D721Med (cell line): ENCODE data around the gene MMEL1.
"Not testable (repeated sequence)": the region's sequence is repeated elsewhere in the genome, so short reads cannot be mapped to it uniquely, and the experiment has no call there.

Source experiments
- DNase-seq: peaks from one replicate; pipeline ENCODE4 v3.0.0; 2011; ENCODE audit warnings: low spot score; ENCODE audit not compliant: insufficient read length
- FAIRE-seq: peaks from 2 replicates; lab custom pipeline; 2011; peaks lifted over from hg19 to GRCh38; lab: Jason Lieb, UNC
- TF ChIP-seq, protein P1 (sequence below): IDR thresholded peaks from 2 replicates; pipeline ENCODE4 v1.5.1; 2012; ENCODE audit warnings: mild to moderate bottlenecking, control low read depth; ENCODE audit not compliant: insufficient read depth; ENCODE audit errors: missing control alignments

The MMEL1 gene, protein sequence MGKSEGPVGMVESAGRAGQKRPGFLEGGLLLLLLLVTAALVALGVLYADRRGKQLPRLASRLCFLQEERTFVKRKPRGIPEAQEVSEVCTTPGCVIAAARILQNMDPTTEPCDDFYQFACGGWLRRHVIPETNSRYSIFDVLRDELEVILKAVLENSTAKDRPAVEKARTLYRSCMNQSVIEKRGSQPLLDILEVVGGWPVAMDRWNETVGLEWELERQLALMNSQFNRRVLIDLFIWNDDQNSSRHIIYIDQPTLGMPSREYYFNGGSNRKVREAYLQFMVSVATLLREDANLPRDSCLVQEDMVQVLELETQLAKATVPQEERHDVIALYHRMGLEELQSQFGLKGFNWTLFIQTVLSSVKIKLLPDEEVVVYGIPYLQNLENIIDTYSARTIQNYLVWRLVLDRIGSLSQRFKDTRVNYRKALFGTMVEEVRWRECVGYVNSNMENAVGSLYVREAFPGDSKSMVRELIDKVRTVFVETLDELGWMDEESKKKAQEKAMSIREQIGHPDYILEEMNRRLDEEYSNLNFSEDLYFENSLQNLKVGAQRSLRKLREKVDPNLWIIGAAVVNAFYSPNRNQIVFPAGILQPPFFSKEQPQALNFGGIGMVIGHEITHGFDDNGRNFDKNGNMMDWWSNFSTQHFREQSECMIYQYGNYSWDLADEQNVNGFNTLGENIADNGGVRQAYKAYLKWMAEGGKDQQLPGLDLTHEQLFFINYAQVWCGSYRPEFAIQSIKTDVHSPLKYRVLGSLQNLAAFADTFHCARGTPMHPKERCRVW

DNA sequence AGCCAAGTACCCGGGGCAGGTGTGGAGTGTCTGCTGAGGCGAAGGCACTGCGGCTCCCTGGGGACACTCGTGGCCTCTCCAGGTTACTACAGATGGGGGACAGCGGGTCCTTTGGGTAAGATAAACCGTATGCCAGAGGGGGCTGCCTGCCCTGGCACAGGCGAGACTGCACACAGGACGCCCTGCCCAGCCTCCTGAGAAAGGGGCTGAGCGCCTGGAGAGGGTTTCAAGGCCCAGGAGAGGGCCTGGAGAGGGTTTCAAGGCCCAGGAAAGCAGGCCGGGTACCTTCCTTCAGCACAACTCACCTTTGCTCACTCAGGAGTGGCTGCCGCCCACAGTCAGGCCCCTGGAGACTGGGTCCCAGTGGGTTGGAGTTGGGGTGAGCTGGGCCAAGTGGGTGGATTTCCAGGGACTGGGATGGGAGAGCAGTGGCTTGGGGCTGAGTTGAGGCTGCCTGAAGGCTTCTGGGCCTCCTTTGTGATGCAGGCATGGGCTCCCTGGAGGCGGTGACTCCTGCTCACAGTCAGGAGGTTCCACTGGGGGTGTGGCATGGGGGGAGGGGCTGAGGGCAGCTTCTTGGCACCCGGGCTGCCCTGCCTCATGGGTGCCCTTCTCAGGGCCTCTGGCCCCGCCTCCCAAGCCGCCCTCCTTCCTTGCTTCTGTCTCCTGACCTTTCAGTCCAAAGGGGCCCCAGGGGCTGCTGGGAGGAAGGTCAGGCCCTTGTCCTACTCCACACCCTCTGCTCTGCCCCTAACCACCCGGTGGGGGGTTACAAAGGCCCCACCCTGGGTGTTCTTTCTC lies at the start of gene MMEL1:
Gene MMEL1 (minus strand): TSS at position 456 of the 801 bp plus-strand sequence. CDS start 3,532 bp downstream, outside the sequence.
- no peak for DNase-seq
- TF ChIP-seq, protein P1, sequence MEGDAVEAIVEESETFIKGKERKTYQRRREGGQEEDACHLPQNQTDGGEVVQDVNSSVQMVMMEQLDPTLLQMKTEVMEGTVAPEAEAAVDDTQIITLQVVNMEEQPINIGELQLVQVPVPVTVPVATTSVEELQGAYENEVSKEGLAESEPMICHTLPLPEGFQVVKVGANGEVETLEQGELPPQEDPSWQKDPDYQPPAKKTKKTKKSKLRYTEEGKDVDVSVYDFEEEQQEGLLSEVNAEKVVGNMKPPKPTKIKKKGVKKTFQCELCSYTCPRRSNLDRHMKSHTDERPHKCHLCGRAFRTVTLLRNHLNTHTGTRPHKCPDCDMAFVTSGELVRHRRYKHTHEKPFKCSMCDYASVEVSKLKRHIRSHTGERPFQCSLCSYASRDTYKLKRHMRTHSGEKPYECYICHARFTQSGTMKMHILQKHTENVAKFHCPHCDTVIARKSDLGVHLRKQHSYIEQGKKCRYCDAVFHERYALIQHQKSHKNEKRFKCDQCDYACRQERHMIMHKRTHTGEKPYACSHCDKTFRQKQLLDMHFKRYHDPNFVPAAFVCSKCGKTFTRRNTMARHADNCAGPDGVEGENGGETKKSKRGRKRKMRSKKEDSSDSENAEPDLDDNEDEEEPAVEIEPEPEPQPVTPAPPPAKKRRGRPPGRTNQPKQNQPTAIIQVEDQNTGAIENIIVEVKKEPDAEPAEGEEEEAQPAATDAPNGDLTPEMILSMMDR = no peak
- no peak for FAIRE-seq

DNA sequence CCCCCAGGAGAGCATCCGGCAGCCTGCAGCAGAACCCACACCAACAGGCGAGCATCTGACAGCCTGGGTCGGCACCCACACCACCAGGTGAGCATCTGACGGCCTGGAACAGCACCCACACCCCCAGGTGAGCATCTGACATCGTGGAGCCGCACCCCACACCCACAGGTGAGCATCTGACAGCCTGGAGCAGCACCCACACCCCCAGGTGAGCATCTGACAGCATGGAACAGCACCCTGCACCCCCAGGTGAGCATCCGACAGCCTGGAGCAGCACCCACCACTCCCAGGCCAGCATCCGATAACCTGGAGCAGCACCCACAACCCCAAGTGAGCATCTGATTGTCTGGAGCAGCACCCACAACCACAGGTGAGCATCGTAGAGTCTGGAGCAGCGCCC lies 43.9 kb upstream of the MMEL1 start:
- DNase-seq, FAIRE-seq: not testable (repeated sequence)

DNA sequence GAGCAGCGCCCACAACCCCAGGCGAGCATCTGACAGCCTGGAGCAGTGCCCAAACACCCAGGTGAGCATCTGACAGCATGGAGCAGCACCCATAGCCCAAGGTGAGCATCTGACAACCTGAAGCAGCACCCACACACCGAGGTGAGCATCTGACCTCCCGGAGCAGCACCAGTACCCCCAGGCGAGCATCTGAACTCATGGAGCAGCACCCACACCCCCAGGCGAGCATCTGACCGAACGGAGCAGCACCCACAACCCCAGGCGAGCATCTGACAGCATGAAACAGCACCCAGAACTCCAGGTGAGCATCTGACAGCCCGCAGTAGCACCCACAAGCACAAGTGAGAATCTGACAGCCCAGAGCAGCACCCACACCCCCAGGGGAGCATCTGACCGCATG lies 38.8 kb upstream of the MMEL1 start:
- not testable (repeated sequence) for DNase-seq, FAIRE-seq

DNA sequence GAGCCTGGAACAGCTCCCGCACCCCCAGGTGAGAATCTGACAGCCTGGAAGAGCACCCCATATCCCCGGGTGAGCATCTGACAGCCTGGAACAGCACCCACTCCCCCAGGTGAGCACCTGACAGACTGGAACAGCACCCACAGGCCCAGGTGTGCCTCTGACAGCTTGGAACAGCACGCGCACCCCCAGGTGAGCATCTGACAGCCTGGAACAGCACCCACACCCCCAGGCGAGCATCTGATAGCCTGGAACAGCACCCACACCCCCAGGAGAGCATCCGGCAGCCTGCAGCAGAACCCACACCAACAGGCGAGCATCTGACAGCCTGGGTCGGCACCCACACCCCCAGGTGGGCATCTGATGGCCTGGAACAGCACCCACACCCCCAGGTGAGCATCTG lies 27.0 kb upstream of the MMEL1 start:
- DNase-seq, FAIRE-seq: not testable (repeated sequence)

DNA sequence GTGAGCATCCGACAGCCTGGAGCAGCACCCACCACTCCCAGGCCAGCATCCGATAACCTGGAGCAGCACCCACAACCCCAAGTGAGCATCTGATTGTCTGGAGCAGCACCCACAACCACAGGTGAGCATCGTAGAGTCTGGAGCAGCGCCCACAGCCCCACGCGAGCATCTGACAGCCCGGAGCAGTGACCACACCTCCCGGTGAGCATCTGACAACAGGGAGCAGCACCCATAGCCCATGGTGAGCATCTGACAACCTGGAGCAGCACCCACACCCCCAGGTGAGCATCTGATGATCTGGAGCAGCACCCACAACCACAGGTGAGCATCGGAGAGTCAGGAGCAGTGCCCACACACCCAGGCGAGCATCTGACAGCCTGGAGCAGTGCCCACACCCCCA lies 25.1 kb upstream of the MMEL1 start:
- FAIRE-seq, DNase-seq: not testable (repeated sequence)

DNA sequence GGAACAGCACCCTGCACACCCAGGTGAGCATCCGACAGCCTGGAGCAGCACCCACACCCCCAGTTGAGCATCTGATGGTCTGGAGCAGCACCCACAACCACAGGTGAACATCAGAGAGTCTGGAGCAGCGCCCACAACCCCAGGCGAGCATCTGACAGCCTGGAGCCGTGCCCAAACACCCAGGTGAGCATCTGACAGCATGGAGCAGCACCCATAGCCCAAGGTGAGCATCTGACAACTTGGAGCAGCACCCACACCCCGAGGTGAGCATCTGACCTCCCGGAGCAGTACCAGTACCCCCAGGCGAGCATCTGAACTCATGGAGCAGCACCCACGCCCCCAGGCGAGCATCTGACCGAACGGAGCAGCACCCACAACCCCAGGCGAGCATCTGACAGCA lies 24.3 kb upstream of the MMEL1 start:
- DNase-seq, FAIRE-seq: not testable (repeated sequence)

DNA sequence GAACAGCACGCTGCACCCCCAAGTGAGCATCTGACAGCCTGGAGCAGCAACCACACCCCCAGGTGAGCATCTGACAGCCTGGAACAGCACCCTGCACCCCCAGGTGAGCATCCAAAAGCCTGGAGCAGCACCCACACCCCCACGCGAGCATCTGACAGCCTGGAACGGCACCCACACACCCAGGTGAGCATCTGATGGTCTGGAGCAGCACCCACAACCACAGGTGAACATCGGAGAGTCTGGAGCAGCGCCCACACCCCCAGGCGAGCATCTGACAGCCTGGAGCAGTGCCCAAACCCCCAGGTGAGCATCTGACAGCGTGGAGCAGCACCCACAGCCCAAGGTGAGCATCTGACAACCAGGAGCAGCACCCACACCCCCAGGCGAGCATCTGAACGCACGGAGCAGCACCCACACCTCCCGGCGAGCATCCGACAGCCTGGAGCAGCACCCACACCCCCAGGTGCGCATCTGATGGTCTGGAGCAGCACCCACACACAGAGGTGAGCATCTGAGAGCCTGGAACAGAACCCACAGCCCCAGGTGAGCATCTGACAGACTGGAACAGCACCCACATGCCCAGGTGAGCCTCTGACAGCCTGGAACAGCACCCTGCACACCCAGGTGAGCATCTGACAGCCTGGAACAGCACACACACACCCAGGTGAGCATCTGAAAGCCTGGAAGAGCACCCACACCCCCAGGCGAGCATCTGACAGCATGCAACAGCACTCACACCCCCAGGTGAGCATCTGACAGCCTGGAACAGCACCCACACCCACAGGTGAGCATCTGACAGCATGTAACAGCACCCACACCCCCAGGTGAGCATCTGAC lies 23.0 kb upstream of the MMEL1 start:
- not testable (repeated sequence) for FAIRE-seq, DNase-seq

DNA sequence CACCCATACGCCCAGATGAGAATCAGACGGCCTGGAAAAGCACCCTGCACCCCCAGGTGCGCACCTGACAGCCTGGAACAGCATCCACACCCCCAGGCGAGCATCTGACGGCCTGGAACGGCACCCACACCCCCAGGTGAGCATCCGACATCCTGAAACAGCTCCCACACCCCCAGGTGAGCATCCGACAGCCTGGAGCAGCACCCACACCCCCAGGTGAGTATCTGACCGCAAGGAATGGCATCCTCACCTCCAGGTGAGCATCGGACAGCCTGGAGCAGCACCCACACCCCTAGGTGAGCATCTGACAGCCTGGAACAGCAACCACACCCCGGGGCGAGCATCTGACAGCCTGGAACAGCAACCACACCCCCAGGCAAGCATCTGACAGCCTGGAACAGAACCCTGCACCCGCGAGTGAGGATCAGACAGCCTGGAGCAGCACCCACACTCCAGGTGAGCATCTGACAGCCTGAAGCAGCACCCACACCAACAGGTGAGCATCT lies 21.7 kb upstream of the MMEL1 start:
- not testable (repeated sequence) for FAIRE-seq

DNA sequence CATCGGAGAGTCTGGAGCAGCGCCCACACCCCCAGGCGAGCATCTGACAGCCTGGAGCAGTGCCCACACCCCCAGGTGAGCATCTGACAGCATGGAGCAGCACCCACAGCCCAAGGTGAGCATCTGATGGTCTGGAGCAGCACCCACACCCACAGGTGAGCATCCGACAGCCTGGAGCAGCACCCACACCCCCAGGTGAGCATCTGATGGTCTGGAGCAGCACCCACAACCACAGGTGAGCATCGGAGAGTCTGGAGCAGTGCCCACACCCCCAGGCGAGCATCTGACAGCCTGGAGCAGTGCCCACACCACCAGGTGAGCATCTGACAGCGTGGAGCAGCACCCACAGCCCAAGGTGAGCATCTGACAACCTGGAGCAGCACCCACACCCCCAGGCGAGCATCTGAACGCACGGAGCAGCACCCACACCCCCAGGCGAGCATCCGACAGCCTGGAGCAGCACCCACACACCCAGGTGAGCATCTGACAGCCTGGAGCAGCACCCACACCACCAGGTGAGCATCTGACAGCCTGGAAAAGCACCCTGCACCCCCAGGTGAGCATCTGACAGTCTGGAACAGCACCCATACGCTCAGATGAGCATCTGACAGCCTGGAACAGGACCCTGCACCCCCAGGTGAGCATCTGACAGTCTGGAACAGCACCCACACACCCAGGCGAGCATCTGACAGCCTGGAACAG lies 21.1 kb upstream of the MMEL1 start:
- not testable (repeated sequence) for FAIRE-seq, DNase-seq

More for the DNA sequence above, 21.7 kb upstream of the MMEL1 start:
- DNase-seq = not testable (repeated sequence)

DNA sequence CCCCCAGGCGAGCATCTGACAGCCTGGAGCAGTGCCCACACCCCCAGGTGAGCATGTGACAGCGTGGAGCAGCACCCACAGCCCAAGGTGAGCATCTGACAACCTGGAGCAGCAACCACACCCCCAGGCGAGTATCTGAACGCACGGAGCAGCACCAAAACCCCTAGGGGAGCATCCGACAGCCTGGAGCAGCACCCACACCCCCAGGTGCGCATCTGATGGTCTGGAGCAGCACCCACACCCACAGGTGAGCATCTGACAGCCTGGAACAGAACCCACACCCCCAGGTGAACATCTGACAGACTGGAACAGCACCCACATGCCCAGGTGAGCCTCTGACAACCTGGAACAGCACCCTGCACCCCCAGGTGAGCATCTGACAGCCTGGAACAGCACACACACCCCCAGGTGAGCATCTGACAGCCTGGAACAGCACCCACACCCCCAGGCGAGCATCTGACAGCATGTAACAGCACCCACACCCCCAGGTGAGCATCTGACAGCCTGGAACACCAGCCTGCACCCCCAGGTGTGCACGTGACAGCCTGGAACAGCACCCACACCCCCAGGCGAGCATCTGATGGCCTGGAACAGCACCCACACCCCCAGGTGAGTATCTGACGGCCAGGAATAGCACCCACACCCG lies 20.2 kb upstream of the MMEL1 start:
- not testable (repeated sequence) for FAIRE-seq, DNase-seq

DNA sequence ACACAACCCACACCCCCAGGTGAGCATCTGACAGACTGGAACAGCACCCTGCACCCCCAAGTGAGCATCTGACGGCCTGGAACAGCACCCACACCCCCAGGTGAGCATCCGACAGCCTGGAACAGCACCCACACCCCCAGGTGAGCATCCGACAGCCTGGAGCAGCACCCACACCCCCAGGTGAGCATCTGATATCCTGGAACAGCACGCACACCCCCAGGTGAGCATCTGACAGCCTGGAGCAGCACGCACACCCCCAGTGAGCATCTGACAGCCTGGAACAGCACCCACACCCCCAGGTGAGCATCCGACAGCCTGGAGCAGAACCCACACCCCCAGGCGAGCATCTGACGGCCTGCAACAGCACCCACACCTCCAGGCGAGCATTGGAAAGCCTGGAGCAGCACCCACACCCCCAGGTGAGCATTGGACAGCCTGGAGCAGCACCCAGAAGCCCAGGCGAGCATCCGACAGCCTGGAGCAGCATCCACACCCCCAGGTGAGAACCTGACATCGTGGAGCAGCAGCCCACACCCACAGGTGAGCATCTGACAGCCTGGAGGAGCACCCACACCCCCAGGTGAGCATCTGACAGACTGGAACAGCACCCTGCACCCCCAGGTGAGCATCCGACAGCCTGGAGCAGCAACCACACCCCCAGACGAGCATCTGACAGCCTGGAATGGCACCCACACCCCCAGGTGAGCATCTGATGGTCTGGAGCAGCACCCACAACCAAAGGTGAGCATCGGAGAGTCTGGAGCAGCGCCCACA lies 19.5 kb upstream of the MMEL1 start:
- not testable (repeated sequence) for FAIRE-seq, DNase-seq
